ENCODE measurements around the gene MYEOV.

The MYEOV gene

DNA sequence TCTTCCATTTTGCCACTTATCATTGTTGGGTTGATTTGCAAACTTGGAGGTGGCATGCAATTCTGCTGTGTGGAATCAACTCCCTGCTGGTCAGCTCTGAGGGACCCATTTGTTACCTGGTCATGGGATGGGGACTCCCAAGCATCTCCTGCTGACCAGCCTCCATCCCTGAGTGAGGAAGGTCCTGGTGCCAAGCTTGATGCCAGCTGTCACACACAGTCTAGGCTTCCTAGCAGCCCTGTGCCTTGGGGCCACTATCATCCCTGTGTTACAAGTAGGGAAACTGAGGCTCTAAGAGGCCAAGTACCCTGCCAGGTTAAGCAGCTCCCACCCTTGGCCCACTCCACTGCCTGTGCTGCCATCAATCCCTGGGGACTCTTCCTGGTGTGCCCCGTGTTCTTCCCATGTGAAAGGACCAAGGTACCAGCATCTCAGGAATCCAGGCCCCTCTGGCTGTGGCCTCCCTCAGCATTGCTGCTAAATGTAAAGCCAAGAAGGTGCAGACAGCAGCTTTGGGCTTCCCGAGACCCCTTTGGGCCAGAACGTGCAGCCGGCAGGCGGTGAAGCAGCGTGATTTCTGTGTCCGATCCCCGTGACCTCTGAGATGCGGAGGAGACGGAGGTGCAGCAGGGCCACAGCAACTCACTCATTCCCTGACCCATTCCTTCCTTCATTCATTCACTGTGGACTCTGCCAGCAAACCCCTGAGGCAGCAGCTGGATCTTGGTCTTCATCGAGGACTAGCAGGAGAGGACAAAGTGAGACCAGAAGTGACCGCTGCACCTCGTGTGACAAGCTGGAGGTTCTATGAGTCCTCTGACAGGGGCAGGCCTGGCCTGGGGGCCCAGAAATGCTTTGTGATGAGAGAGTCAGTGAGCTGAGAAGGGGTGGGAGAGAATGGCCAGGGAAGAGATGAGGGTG lies 49.7 kb downstream of the MYEOV start:
- DNase-seq = no peak

DNA sequence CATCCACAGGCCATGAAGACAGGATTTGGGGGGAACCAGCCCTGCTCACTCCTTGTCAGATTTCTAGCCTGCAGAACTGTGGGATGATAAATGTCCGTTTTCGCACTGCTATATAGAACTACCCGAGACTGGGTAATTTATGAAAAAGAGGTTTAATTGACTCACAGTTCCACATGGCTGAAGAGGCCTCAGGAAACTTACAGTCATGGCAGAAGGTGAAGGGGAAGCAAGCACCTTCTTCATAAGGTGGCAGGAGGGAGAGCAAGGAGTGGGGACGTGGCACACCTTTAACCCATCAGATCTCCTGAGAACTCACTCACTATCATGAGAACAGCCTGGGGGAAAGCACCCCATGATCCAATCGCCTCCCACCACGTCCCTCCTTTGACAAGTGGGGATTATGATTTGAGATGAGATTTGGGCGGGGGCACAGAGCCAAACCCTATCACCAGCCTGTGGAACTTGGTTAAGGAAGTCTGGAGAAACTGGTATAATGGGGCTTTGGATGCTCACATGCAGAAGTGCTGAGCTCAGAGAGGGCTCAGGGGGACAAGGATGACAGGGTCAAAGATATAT lies 50.7 kb downstream of the MYEOV start:
- no peak for DNase-seq
